ENCODE data around the gene KAZN.

GRCh38 chr1:14888374-14888773 is 289.9 kb downstream of the KAZN start:
- TF ChIP-seq CTCF (IDR thresholded peaks at IDR 0.05; ENCODE audit: low read depth, low read length, poor library complexity, severe bottlenecking) (no peak), EZH2phosphoT487 (IDR thresholded peaks at IDR 0.05; ENCODE audit: borderline replicate concordance, low read length) (no peak)
